Heart left ventricle (tissue), 13 donors: Measurements from ENCODE around the gene NFE2L3.

Source experiments
- CTCF ChIP-seq, 12 donors: fragments of 200-600 bp; sonication (generic) in 4 of 12; IDR thresholded peaks; one replicate each; pipeline versions ENCODE4 v1.5.0 to v1.8.0; 2018 to 2022; ENCODE audit warnings: antibody characterized with exemption in 12 of 12, mild to moderate bottlenecking in 5 of 12
- POLR2A ChIP-seq, 2 donors: fragments of 450-650 bp; IDR thresholded peaks; one replicate each; pipeline ENCODE4 v1.6.1; 2017; ENCODE audit warnings: antibody characterized with exemption in 2 of 2, mild to moderate bottlenecking in 2 of 2, moderate library complexity in 2 of 2
- donor health status: ischemic (EF 13 %, LVEDD 7.1; RV severe dilation, severe dysfunction).
- donor health status: DM: no; HTN: yes; CAD: no.
- donor health status: DM: no; HTN: no; CAD: no.
- donor health status: ischemic (EF 25% LVEDD 6.9; RV normal size, moderate dysfunction).
- donor health status: ischemic (EF 25% LVEDD 5.7; RV mildly dilated, moderate dysfunction).
- donor health status: ischemic (EF 35%, LVEDD 5.7; RV mildly dilated, moderate dysfunction).
- donor health status: nonischemic (EF 11% LVEDD 7.7; RV severe dilation, severe dysfunction).
- donor health status: DM: yes; HTN: yes; CAD: no.
- donor health status: PGD.
- donor health status: ischemic (EF 29% LVEDD 5.4; RV normal size, mild dysfunction).
- donor health status: nonischemic (EF 23%, LVEDD 6.1; RV moderate dilation, normal function).

- TF ChIP-seq POLR2A (IDR thresholded peaks at IDR 0.05) = no peak
- TF ChIP-seq CTCF (IDR thresholded peaks at IDR 0.05) = no peak
Observed at GRCh38 chr7:26155531-26156375, 3.8 kb downstream of the NFE2L3 start.
